HepG2 (cell line): ENCODE results near the gene SH3GL2. TPM values are rescaled to one million over a fixed set of nuclear protein-coding genes. Genes with fewer than 3 reads are reported as not detected.

Experiments
- ATAC-seq: fragments of 200-7000 bp; cut with Tn5 transposase; 3 replicates; pipeline ENCODE4 v1.9.1; 2020; ENCODE audit warnings: mild to moderate bottlenecking, moderate library complexity
- BruUV-seq: library from RNA; stranded (reverse); fragments of 400-500 nt; replicated peaks from 2 replicates; lab custom pipeline; 2021; lab: Mats Ljungman, UMichigan
- CTCF ChIA-PET: fragments of 300-600 bp; formaldehyde crosslinking; extraction: SDS; loops from one replicate; lab custom pipeline; 2021; ENCODE audit warnings: low total read pairs, inconsistent platforms, low intra/inter-chr PET ratio; lab: Yijun Ruan, JAX
- POLR2A ChIA-PET: fragments of 350-600 bp; sonication (Branson Sonifier 250); formaldehyde crosslinking; loops from one replicate; lab custom pipeline; 2020; ENCODE audit warnings: antibody characterized with exemption, inconsistent platforms; lab: Yijun Ruan, JAX
- DNase-seq: peaks from one replicate; pipeline ENCODE4 v3.0.0-alpha.2; 2015; ENCODE audit warnings: low spot score
- FAIRE-seq: peaks from 3 replicates; lab custom pipeline; 2011; peaks lifted over from hg19 to GRCh38; lab: Jason Lieb, UNC
- H2AFZ ChIP-seq: one replicate; pipeline ENCODE4 v1.6.1; 2011; ENCODE audit warnings: low read length, inconsistent platforms
- H3K27ac ChIP-seq: fragments of 300-600 bp; 3 replicates; pipeline ENCODE4 v1.8.0; 2011; ENCODE audit warnings: mixed run types, mild to moderate bottlenecking, mixed read lengths, low read length, inconsistent platforms; ENCODE audit not compliant: insufficient read depth; ENCODE audit errors: extremely low read length
- H3K27me3 ChIP-seq, 2 experiments: fragments of 200-600 bp in 1 of 2; 2 replicates in 1 of 2; 3 replicates in 1 of 2; pipeline versions ENCODE4 v1.6.0 to v1.8.0; 2011; ENCODE audit warnings: low read length in 2 of 2, mild to moderate bottlenecking in 2 of 2, moderate library complexity in 2 of 2, inconsistent platforms in 1 of 2; ENCODE audit not compliant: insufficient read depth in 2 of 2, control insufficient read depth in 1 of 2
- H3K36me3 ChIP-seq, 2 experiments: fragments of 200-600 bp in 1 of 2; replicated peaks in 1 of 2; 2 replicates in 1 of 2; 3 replicates in 1 of 2; pipeline versions ENCODE4 v1.5.1 to v1.8.0; 2011; ENCODE audit warnings: low read length in 2 of 2, inconsistent platforms in 1 of 2; ENCODE audit not compliant: insufficient read depth in 2 of 2, control insufficient read depth in 1 of 2
- H3K4me1 ChIP-seq: 2 replicates; pipeline ENCODE4 v1.5.1; 2012; ENCODE audit warnings: low read length, inconsistent platforms; ENCODE audit not compliant: insufficient read depth
- H3K4me2 ChIP-seq: 2 replicates; pipeline ENCODE4 v1.6.0; 2011; ENCODE audit warnings: low read depth, low read length, inconsistent platforms
- H3K4me3 ChIP-seq, 3 experiments: fragments of 200-600 bp in 1 of 3; sonication (generic), shearing (Covaris generic) in 1 of 3; replicated peaks in 1 of 3; 2 replicates each; pipeline ENCODE4 v1.5.1; 2011 to 2016; ENCODE audit warnings: low read length in 3 of 3, inconsistent platforms in 2 of 3, low read depth in 2 of 3, mild to moderate bottlenecking in 2 of 3, control low read depth in 1 of 3, mixed read lengths in 1 of 3; ENCODE audit not compliant: insufficient read depth in 1 of 3
- H3K79me2 ChIP-seq: one replicate; pipeline ENCODE4 v1.6.1; 2011; ENCODE audit warnings: low read length, inconsistent platforms; ENCODE audit not compliant: insufficient read depth
- H3K9ac ChIP-seq: 2 replicates; pipeline ENCODE4 v1.6.0; 2011; ENCODE audit warnings: mild to moderate bottlenecking, low read depth, low read length, inconsistent platforms; ENCODE audit not compliant: insufficient read depth
- H3K9me3 ChIP-seq: 2 replicates; pipeline ENCODE4 v1.5.1; 2012; ENCODE audit warnings: mild to moderate bottlenecking, low read length
- H4K20me1 ChIP-seq: 2 replicates; pipeline ENCODE4 v1.6.0; 2011; ENCODE audit warnings: inconsistent platforms, mild to moderate bottlenecking, low read length, moderate library complexity; ENCODE audit not compliant: insufficient read depth
- CBX1 ChIP-seq: IDR thresholded peaks from one replicate; pipeline ENCODE4 v1.6.1; 2016; ENCODE audit warnings: antibody characterized with exemption, low read depth
- DMAP1 ChIP-seq: IDR thresholded peaks from 2 replicates; pipeline ENCODE4 v1.6.1; 2016
- DNMT1 ChIP-seq: sonication (generic); formaldehyde crosslinking; IDR thresholded peaks from 2 replicates; pipeline ENCODE4 v1.5.1; 2020; ENCODE audit warnings: mild to moderate bottlenecking, missing genetic modification reagents
- HCFC1 ChIP-seq: fragments of 150-350 bp; IDR thresholded peaks from 2 replicates; pipeline ENCODE4 v1.6.1; 2014; ENCODE audit warnings: low read depth, low read length
- JARID2 ChIP-seq: sonication (generic); formaldehyde crosslinking; IDR thresholded peaks from 2 replicates; pipeline ENCODE4 v1.8.1; 2023; ENCODE audit warnings: missing genetic modification reagents, inconsistent platforms; ENCODE audit not compliant: insufficient replicate concordance
- SNRNP70 ChIP-seq: fragments of 200-400 bp; formaldehyde crosslinking; IDR thresholded peaks from 2 replicates; pipeline ENCODE4 v1.6.1; 2017; ENCODE audit warnings: mild to moderate bottlenecking, low read depth, low read length, moderate library complexity
- SRY ChIP-seq: sonication (generic); formaldehyde crosslinking; IDR thresholded peaks from 2 replicates; pipeline ENCODE4 v1.8.0; 2022; ENCODE audit warnings: mild to moderate bottlenecking, missing genetic modification reagents
- ZFYVE20 ChIP-seq: sonication (generic); formaldehyde crosslinking; IDR thresholded peaks from 2 replicates; pipeline ENCODE4 v1.8.0; 2023; ENCODE audit warnings: low read depth, mild to moderate bottlenecking, moderate library complexity, missing genetic modification reagents, borderline replicate concordance
- ZNF207 ChIP-seq: fragments of 450-650 bp; IDR thresholded peaks from 2 replicates; pipeline ENCODE4 v1.6.1; 2016; ENCODE audit warnings: antibody characterized with exemption, borderline replicate concordance
- ZNF619 ChIP-seq: sonication (generic); formaldehyde crosslinking; IDR thresholded peaks from 2 replicates; pipeline ENCODE4 v1.4.0; 2020; ENCODE audit warnings: mild to moderate bottlenecking, missing genetic modification reagents
- WGBS: methylation state at CpG from one replicate; pipeline ENCODE4 v1.1.6; 2017; ENCODE audit warnings: low lambda C conversion rate; 5-methylcytosine and 5-hydroxymethylcytosine counted together
- in situ Hi-C: cut with HindIII; loops from 2 replicates; pipeline ENCODE4 v1.10.0; 2017; ENCODE audit warnings: low pct_unique_long_range_greater_than_20kb; ENCODE audit not compliant: extremely low pct_ligation_motif_present
- intact Hi-C: fragments of 100-400 bp; cut with micrococcal nuclease; formaldehyde crosslinking; loops from one replicate; pipeline ENCODE4 v1.10.0; 2022; ENCODE audit not compliant: unreplicated experiment
- polyA plus RNA-seq, 8 experiments: library from polyadenylated mRNA; depleted of rRNA in 3 of 8; stranded (reverse) in 7 of 8; unstranded in 1 of 8; fragments of >200 nt; fragmentation: Illumina TruSeq in 4 of 8; extraction: Trizol in 4 of 8; gene quantifications; 2 replicates each; pipeline versions ENCODE4 v1.2.1 to v1.2.3, GENCODE V29; 2011 to 2016; ENCODE audit warnings: low read depth in 4 of 8, missing spikeins in 1 of 8, mixed read lengths in 1 of 8; ENCODE audit not compliant: insufficient read depth in 1 of 8
- total RNA-seq, 5 experiments: library from RNA; depleted of rRNA; stranded (reverse); fragments of >200 nt; fragmentation: Illumina TruSeq; extraction: Trizol; gene quantifications; 2 replicates each; pipeline ENCODE4 v1.2.3, GENCODE V29; 2016; ENCODE audit warnings: low read depth in 1 of 5
- TF ChIP-seq, protein P1 (sequence below): IDR thresholded peaks from 2 replicates; pipeline ENCODE4 v1.6.1; 2016; ENCODE audit warnings: low read depth, missing genetic modification reagents, missing compliant biosample characterization

Gene SH3GL2
- total and polyA plus RNA-seq, 2 of the 13 experiments (the other 11 are each of a cell fraction or from before 2014, with no cell fraction given): 0.04 TPM; not detected in 1

DNA sequence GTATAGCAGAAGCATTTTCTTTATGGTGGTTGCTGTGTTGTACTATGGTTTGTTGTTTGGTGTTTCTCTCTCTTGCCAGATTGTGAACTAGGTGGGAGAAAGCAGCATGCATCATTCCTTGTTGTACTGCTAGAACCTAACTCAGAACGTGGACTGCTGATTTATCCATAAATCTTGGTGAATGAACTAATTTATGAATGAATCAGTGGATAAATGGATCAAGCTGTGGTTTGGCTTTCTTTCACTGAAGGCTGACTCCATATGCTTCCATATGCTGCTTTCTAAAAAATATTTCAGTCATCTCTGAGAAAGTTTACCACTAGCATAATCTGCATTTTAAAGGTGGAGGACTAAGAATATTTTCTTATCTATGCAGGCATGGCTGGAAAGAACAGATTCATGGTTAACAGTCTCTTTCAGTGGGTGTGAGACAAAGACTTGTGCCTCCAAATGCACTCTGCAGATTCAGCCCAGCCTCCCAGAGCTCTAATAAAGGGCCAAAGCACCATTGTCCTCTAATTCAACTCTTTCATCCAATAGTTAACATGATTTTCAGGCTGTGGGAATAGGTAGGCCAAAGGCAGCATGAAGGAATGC lies 237.7 kb downstream of the SH3GL2 start (continued):
- TF ChIP-seq, protein P1, sequence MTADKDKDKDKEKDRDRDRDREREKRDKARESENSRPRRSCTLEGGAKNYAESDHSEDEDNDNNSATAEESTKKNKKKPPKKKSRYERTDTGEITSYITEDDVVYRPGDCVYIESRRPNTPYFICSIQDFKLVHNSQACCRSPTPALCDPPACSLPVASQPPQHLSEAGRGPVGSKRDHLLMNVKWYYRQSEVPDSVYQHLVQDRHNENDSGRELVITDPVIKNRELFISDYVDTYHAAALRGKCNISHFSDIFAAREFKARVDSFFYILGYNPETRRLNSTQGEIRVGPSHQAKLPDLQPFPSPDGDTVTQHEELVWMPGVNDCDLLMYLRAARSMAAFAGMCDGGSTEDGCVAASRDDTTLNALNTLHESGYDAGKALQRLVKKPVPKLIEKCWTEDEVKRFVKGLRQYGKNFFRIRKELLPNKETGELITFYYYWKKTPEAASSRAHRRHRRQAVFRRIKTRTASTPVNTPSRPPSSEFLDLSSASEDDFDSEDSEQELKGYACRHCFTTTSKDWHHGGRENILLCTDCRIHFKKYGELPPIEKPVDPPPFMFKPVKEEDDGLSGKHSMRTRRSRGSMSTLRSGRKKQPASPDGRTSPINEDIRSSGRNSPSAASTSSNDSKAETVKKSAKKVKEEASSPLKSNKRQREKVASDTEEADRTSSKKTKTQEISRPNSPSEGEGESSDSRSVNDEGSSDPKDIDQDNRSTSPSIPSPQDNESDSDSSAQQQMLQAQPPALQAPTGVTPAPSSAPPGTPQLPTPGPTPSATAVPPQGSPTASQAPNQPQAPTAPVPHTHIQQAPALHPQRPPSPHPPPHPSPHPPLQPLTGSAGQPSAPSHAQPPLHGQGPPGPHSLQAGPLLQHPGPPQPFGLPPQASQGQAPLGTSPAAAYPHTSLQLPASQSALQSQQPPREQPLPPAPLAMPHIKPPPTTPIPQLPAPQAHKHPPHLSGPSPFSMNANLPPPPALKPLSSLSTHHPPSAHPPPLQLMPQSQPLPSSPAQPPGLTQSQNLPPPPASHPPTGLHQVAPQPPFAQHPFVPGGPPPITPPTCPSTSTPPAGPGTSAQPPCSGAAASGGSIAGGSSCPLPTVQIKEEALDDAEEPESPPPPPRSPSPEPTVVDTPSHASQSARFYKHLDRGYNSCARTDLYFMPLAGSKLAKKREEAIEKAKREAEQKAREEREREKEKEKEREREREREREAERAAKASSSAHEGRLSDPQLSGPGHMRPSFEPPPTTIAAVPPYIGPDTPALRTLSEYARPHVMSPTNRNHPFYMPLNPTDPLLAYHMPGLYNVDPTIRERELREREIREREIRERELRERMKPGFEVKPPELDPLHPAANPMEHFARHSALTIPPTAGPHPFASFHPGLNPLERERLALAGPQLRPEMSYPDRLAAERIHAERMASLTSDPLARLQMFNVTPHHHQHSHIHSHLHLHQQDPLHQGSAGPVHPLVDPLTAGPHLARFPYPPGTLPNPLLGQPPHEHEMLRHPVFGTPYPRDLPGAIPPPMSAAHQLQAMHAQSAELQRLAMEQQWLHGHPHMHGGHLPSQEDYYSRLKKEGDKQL: no peak
- no peak for TF ChIP-seq SRY (CRISPR knock-in tag)

DNA sequence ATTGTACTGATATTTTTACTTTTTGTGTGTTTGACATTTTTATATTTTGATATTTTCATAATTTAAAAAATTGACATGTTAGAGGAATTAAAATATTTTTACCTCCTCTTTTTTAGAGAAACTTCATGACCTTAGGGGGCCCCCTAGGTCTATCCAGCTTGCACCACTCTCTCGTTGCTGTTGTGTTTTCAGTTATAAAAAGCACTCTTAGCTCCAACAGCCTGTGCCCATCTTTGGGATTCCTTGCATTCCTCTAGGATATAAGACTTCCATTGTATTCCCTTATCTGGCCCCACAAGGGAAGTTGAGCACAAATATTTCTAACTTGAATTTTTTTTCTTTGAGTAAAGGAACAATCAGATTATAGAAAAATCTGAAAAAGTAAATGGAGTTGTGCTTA lies 245.3 kb downstream of the SH3GL2 start:
- POLR2A ChIA-PET: no interaction called here
- ATAC-seq: no peak
- TF ChIP-seq DNMT1 (CRISPR knock-in tag) (no peak), CBX1 (no peak), HCFC1 (no peak), ZFYVE20 (CRISPR knock-in tag) (no peak), DMAP1 (CRISPR knock-in tag) (no peak), JARID2 (CRISPR knock-in tag) (no peak), ZNF207 (no peak), SNRNP70 (no peak), ZNF619 (CRISPR knock-in tag) (no peak)

More for the DNA sequence above, 245.3 kb downstream of the SH3GL2 start:
- BruUV-seq: no TSS peak
- Histone ChIP-seq H3K79me2 (no peaks in the 10 kb centered on the region), H4K20me1 (no peaks in the 10 kb centered on the region), H3K4me2 (no peak overlapping the region), H3K36me3 (no peaks in the 10 kb centered on the region), H3K9me3 (no peaks in the 10 kb centered on the region), H3K27ac (no peak overlapping the region), H2AFZ (no peak overlapping the region), H3K4me1 (no peaks in the 10 kb centered on the region), H3K4me3 (no peak overlapping the region), H3K27me3 (no peaks in the 10 kb centered on the region), H3K9ac (no peak overlapping the region)
- in situ Hi-C loops (loop anchor here (25.0 kb wide), 1 partner anchor 1213 kb away; the partner anchor contains the start of genes RRAGA and SAXO1), intact Hi-C loops (no loop called here)
- FAIRE-seq (no peak), DNase-seq (peak; percentile 5)
- CTCF ChIA-PET: no interaction called here
- WGBS: 0% methylated on average over 1 of the region's 1 CpG
